ENCODE data around the gene PRAME. TPM values are rescaled to one million over a fixed set of nuclear protein-coding genes. Genes with fewer than 3 reads are reported as not detected.

Gene PRAME
- total RNA-seq, 1 donor from 2014 or later, result 1.9 TPM

DNA sequence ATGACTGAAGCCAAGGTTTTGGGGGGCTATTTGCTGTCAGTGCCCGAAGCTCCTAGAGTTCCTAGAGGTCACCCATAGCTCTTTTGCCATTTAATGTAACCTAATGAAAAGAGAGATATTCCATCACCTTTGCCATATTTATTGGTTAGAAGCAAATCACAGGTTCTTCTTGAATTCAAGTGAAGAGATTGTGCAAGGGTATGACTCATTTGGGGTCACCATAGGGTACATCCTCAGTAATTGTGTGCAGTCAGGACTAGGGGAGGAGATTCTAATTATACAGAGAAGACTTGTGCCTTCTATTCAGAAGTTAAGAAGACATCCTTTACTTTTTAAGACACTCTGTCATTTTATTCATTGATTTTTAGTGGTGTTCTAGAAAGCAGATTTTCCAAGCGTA is 6.9 kb upstream of the PRAME start:
- Mint-ChIP-seq H3K4me3 (ENCODE audit: unreplicated experiment) (no peak overlapping the region), H3K27me3 (ENCODE audit: unreplicated experiment) (no peaks in the 10 kb centered on the region), H3K9me3 (ENCODE audit: unreplicated experiment) (no peaks in the 10 kb centered on the region), H3K4me1 (ENCODE audit: low read depth, unreplicated experiment) (no peaks in the 10 kb centered on the region), H3K27ac (ENCODE audit: unreplicated experiment) (no peak overlapping the region), H3K36me3 (ENCODE audit: unreplicated experiment) (peaks cover 11% of the 10 kb centered on the region)
- TF ChIP-seq, protein P1, sequence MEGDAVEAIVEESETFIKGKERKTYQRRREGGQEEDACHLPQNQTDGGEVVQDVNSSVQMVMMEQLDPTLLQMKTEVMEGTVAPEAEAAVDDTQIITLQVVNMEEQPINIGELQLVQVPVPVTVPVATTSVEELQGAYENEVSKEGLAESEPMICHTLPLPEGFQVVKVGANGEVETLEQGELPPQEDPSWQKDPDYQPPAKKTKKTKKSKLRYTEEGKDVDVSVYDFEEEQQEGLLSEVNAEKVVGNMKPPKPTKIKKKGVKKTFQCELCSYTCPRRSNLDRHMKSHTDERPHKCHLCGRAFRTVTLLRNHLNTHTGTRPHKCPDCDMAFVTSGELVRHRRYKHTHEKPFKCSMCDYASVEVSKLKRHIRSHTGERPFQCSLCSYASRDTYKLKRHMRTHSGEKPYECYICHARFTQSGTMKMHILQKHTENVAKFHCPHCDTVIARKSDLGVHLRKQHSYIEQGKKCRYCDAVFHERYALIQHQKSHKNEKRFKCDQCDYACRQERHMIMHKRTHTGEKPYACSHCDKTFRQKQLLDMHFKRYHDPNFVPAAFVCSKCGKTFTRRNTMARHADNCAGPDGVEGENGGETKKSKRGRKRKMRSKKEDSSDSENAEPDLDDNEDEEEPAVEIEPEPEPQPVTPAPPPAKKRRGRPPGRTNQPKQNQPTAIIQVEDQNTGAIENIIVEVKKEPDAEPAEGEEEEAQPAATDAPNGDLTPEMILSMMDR (IDR thresholded peaks at IDR 0.05; ENCODE audit: partially characterized antibody, unreplicated experiment), result no peak
- no peak for DNase-seq

DNA sequence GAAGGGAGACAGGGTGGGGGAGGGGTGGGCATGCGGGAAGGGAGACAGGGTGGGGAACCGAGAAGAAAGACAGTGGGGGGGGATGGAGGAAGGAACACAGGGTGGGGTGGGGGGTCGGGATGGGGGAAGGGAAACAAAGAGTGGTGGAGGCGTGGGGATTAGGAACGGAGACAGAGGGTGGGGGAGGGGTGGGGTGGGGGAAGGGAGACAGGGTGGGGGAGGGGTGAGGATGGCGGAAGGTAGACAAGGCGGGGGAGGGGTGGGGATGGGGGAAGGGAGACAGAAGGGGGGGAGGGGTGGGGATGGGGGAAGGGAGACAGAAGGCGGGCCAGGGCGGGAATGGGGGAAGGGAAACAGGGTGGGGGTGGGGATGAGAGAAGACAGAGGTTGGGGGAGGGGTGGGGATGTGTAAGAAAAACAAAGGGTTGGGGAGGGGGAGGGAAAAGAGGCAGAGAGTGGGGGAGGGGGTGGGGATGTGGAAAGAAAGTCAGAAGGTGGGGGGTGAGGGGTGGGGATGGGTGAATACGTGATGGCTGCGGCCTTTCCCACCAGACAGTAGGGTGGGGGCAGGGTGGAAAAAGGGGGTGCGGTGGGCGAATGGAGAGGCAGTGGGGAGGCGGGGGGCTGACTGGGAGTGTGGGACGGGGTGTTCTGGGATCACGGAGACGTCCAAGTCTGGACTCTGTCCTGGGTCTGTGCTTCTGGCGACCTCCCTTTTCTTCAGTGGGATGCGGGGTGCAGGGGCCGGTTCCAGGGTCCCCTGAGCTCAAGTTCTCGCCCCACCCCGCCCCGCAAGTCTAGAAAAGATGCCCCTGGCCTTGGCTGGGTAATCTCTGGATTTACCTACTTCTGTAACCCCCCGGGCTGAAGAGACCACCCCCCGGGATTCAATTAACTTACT is 744 bp downstream of the PRAME start:
- no peaks in the 10 kb centered on the region for H3K9me3 Mint-ChIP-seq (ENCODE audit: unreplicated experiment)
- TF ChIP-seq, protein P1 (IDR thresholded peaks at IDR 0.05; ENCODE audit: partially characterized antibody, unreplicated experiment), result no peak
- H3K27me3 Mint-ChIP-seq (ENCODE audit: unreplicated experiment), result peaks cover 7% of the 10 kb centered on the region
- no peak overlapping the region for H3K27ac Mint-ChIP-seq (ENCODE audit: unreplicated experiment)
- DNase-seq, result no peak
- no peaks in the 10 kb centered on the region for H3K4me1 Mint-ChIP-seq (ENCODE audit: low read depth, unreplicated experiment)
- no peak overlapping the region for H3K4me3 Mint-ChIP-seq (ENCODE audit: unreplicated experiment)
- peaks cover 9% of the 10 kb centered on the region for H3K36me3 Mint-ChIP-seq (ENCODE audit: unreplicated experiment)

DNA sequence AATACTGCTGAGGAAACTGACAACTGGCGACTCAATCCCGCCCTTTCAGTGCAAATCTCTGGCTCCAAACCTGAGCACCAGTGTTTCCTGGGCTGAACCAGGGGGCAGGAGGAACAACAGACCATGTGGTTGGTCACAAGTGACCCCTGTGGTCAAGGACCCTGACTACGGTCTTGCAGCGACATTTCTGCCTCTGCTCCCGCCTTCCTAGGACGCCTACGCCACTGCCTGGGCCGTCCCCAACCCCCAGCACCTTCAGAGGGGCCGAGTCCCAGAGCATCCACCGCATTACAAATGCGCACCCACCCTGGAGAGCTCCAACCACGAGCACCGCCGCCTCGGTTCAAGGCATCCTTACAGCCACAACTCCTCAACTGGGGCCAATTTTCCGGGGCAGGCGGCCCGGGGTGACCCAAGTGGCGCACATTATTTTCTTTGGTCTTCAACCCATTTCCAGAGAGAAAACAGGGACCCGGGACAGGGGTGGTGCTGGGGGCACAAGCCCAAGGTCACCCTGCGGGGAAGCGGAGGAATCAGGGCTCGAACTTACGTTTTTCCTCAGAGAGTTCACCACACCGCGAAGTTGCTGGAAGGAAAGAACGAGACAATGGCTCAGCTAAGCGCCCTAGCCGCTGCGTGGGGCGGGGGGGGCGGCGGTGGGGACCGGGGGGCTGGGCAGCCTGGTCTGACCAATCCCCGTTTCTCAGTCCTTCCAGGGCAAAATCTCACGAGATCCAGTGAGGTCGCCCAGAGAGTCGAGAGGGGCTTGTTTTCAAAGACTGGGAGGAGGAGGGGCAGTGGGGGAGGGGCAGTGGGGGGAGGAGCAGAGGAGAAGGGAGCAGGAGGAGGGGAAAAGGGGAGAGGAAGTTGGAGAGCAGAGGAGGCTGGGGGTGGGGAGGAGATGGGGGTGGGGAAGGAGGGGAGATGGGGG is 1.8 kb downstream of the PRAME start:
- Mint-ChIP-seq H3K9me3 (ENCODE audit: unreplicated experiment) (no peaks in the 10 kb centered on the region), H3K27me3 (ENCODE audit: unreplicated experiment) (peaks cover 7% of the 10 kb centered on the region), H3K4me3 (ENCODE audit: unreplicated experiment) (no peak overlapping the region), H3K4me1 (ENCODE audit: low read depth, unreplicated experiment) (peaks cover 5% of the 10 kb centered on the region), H3K27ac (ENCODE audit: unreplicated experiment) (no peak overlapping the region), H3K36me3 (ENCODE audit: unreplicated experiment) (peaks cover 5% of the 10 kb centered on the region)
- no peak for DNase-seq
- TF ChIP-seq, protein P1 (IDR thresholded peaks at IDR 0.05; ENCODE audit: partially characterized antibody, unreplicated experiment), result no peak

DNA sequence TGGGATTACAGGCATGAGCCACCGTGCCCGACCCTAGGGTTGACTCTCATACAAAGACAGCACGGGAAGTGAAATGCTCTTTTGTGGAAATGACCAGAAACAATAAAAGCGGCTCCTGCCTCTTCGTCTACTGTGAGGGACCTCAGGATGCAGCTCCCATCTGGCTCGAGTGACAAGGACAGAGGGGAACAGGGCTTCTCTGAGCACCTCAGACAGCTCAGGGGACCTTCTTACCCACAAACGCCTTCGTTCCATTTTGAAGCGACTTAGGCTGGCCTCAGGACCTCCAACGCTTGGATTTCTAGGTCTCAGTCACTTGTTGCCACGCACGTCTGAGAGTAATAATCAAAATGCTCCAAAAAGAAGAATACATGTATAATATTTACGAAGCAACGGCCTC is 2.5 kb downstream of the PRAME start:
- Mint-ChIP-seq H3K27me3 (ENCODE audit: unreplicated experiment) (peaks cover 7% of the 10 kb centered on the region), H3K4me1 (ENCODE audit: low read depth, unreplicated experiment) (peaks cover 5% of the 10 kb centered on the region), H3K4me3 (ENCODE audit: unreplicated experiment) (no peak overlapping the region), H3K9me3 (ENCODE audit: unreplicated experiment) (no peaks in the 10 kb centered on the region), H3K27ac (ENCODE audit: unreplicated experiment) (no peak overlapping the region), H3K36me3 (ENCODE audit: unreplicated experiment) (peaks cover 5% of the 10 kb centered on the region)
- TF ChIP-seq, protein P1 (IDR thresholded peaks at IDR 0.05; ENCODE audit: partially characterized antibody, unreplicated experiment), result no peak
- DNase-seq, result no peak
